DMS 273 treated with DMSO at 0.1 percent for 48 hours (cell line): Measurements from ENCODE around the gene SSTR3.
"Not testable (repeated sequence)": the region's sequence is repeated elsewhere in the genome, so short reads cannot be mapped to it uniquely, and the experiment has no call there.

ENCODE experiments used
- DNase-seq: peaks from one replicate; lab custom pipeline; 2025; lab: John Stamatoyannopoulos, UW

Gene SSTR3

GRCh38 chr22:37242395-37242918 is 30.2 kb upstream of the SSTR3 start:
- no peak for DNase-seq

- DNase-seq = no peak
Measured at GRCh38 chr22:37241351-37242142, 29.3 kb upstream of the SSTR3 start.

- DNase-seq = no peak
Measured at GRCh38 chr22:37240941-37241320, 28.7 kb upstream of the SSTR3 start.

- no peak for DNase-seq
Measured at GRCh38 chr22:37240240-37240940, 28.1 kb upstream of the SSTR3 start.

GRCh38 chr22:37239336-37240239 is 27.3 kb upstream of the SSTR3 start:
- DNase-seq = no peak

- no peak for DNase-seq
Measured at GRCh38 chr22:37237371-37238268, 25.3 kb upstream of the SSTR3 start.

- no peak for DNase-seq
Measured at GRCh38 chr22:37235897-37236607, 23.8 kb upstream of the SSTR3 start.

- no peak for DNase-seq
Measured at GRCh38 chr22:37234736-37235711, 22.7 kb upstream of the SSTR3 start.

- no peak for DNase-seq
Measured at GRCh38 chr22:37233751-37234631, 21.7 kb upstream of the SSTR3 start.

- DNase-seq = not testable (repeated sequence)
Measured at GRCh38 chr22:37233371-37233750, 21.1 kb upstream of the SSTR3 start.

GRCh38 chr22:37232140-37232998 is 20.1 kb upstream of the SSTR3 start:
- DNase-seq = no peak

GRCh38 chr22:37231406-37232139 is 19.3 kb upstream of the SSTR3 start:
- DNase-seq = no peak

- DNase-seq = no peak
Measured at GRCh38 chr22:37230673-37231405, 18.6 kb upstream of the SSTR3 start.

GRCh38 chr22:37229805-37230672 is 17.8 kb upstream of the SSTR3 start:
- no peak for DNase-seq
